AG08396 (cell line): ENCODE results near the gene ADAM22.
"Not testable (repeated sequence)": the region's sequence is repeated elsewhere in the genome, so short reads cannot be mapped to it uniquely, and the experiment has no call there.

Experiments used
- DNase-seq: peaks from one replicate; pipeline ENCODE4 v3.0.0; 2012; ENCODE audit warnings: low spot score, mixed read lengths

ADAM22 gene

DNA sequence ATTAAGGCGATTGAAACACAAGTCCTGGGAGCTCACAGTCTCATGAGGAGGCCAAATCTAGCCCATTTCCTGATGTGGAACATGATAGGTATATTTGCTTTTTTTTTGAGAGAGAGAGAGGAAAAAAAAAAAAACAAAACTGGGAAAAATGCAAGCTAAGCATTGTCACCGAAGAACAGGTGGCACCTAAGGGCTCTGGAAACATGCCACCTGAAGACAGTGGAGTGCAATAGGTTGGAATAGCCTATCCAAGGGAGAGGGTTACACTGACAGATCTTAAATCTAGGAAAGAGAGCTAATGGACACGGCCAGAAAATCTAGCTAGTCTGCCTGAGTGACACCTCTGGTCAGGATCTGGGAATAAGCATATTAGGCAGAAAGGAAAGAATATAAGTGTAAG, 175.6 kb downstream of the ADAM22 start:
- no peak for DNase-seq

DNA sequence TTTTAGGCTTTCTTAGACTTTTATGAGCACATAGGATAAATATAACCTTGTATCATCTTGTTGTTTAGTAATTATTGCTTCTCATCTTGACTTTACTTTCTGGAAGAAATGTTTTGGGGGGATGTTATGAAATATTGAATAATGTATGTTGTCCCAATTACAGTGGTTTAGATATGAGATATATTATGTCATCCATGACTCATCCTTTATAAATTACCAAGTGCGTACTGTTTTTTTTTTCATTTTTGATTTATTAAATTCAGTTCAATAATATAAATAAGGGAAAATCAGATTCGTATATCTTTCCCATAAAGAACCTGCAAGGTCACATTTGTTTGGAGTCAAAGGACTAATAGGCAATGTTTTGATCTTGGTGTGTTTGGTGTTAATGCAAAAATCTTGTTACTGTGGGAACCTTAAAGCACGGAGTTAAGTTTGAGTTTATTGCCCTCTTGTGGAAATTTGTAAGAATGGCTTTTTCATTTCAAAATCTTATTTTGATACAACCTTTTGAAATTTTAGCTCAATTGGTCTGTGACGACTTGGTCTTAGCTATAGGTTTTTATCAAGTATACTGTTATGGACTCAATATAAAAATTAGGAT, 177.2 kb downstream of the ADAM22 start:
- peak; percentile 14 for DNase-seq

DNA sequence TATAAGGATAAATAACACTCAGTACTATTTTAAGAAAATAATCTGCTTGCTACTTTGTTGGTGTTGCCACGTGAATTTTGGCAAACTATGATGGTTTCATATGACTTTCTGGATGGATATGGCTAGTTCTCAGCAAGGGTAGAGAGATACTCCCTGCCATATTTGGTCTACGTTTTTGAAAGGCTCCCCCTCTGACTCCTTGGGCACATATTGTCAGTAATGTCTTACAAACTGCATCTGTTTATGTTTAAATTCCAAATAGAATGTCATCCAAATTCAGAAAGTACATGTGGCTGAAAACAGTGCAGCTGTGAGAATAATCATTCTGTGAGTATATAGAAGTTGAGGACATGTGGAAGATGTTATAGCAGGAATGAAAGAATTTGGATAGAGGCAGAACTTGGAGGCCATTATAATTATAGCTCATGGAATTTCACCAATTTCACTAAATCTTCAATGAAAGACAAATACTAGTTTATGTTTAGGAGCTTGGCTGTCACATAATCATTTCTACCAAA, 178.0 kb downstream of the ADAM22 start:
- no peak for DNase-seq

DNA sequence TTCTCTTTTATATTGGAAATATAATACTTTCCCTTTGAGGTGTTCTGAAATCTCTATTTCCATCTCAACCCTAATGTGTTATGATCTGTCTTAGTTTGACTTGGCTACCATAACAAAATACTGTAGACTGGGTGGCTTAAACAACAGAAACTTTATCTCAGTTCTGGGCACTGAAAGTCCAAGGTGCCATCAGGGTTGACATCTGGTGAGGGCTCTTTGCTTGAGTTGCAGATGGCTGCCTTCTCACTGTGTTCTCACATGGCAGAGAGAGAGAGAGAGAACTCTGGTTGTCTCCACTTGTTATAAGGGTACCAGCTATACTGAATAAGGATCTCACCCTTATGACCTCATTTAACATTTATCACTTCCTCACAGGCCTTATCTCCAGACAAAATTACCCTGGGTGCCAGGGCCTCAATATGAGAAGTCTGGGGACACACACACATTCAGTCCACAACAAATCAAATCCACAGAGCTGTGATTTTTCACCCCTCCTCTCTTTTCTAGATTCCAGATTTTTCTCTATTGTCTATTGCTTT, 181.3 kb downstream of the ADAM22 start:
- no peak for DNase-seq

DNA sequence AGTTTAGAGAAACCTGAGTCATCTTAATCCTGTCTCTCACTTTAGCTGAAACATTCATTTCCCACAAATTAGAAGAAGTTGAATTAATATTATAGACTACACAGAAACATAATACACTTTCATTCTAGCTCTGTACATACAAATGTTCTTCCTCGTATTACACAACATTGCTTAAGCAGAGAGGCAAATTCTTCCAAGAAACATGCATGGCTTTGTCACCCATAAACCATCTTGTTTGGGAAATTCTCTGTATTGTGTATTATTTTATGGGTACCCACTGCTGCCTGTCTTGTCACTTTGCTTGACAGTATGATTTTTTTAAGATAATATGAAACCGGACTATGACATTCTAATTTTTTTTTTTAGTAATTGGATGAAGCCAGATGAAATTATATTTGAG, 181.8 kb downstream of the ADAM22 start:
- DNase-seq, result no peak

DNA sequence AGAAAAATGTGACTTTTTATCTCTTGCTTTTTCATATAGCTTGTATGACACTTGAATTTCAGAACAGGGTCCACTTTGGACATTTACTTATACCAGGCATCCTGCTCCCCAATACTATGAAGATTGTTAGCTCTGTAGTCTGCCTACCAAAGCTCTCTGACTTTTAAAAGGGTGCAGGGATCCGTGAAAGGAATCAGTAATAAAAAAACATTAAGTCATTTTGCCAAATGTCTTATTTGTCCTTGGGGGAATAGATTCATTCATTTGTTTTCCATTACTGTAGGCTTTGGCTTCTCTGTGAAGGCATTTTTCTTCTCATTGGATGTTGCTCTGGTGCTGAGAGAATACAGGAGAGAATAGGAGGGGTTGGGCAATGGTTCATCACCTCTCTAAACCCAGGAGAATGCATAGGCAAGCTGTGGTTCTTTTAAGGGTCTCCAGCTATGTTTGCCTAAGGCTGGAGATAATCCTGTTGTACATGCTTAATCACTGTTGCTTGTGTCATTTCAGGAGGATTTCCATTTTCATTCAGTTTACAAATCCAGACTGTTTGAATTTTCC, 182.3 kb downstream of the ADAM22 start:
- DNase-seq, result no peak

DNA sequence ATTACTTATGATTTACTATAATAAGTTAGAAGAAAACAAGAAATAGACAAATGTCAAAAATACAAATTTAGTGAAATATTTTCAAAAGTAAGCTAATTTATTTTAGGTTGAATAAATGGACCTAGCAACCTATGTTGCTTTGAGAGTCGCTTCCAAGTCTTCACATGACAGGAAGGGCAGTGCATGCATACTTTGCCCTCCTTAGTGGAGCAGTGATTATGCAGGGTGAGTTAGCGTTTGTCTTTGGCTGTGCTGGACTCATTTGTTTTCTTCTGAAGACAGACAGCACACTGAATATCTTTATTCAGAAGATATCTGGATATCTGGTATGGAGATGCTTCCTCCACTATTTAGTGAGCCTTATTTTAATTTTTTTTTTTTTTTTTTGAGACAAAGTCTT, 183.3 kb downstream of the ADAM22 start:
- DNase-seq, result no peak

DNA sequence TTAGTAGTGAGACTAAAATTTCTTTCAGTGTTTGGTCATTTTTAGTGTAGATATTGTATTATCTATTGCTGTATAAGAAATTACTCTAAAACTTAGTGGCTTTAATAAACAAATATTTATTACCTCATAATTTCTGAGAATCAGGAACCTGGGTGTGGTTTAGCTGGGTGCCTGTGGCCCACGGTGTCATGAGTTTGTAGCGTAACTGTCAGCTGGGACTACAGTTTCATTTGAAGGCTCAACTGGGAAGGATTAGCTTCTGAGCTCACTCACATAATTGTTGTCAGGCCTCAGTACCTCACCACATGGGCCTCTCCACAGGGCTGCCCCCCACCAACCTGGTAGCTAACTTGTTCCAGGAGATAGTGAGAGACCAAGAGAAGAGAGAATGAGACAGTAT, 187.3 kb downstream of the ADAM22 start:
- no peak for DNase-seq

DNA sequence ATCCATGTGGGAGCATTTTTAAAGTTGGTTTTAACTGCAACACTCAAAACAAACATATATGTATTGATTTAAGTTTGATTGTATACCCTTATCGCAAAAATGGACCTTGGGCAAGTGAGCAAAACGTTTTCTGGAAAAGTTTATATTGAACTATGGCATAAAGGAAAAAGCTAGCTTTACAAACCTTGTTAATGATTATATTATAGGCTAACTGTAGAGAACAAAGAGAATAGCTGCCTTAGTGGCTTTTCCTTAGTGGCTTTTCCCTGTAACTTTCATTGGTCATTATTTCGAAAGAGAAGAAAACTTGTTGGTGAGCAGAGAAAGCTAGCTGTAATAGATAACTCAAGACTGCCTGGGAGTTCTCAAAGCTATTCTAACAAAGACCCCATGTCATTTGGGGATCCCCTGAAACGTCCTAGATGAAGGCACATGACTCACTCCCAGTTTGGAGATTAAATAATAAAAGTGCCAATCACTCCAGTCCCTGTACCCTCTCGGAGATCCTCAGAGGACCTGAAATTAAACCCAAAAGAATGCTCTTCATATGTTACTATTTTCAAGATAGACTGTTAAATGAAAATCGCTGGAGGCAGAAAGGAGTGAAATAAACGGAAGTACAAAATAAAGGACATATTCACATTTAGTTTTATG, 193.7 kb downstream of the ADAM22 start:
- no peak for DNase-seq

DNA sequence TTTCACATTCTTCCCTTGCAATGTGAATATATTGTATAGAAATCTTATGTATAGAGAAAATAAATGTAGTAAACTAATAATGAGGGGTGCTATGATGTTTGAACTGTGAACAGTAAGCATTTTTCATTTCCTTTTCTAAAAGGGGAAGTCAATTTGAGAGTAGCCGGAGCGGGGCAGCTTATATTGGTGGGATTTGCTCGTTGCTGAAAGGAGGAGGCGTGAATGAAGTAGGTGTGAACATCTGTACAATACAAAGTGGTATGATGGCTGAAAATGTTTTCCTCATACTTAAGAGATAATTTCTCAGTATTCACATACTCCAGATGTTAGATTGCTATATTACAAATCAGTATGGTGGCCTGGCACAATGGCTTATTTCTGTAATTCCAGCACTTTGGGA, 198.7 kb downstream of the ADAM22 start:
- DNase-seq, result no peak

DNA sequence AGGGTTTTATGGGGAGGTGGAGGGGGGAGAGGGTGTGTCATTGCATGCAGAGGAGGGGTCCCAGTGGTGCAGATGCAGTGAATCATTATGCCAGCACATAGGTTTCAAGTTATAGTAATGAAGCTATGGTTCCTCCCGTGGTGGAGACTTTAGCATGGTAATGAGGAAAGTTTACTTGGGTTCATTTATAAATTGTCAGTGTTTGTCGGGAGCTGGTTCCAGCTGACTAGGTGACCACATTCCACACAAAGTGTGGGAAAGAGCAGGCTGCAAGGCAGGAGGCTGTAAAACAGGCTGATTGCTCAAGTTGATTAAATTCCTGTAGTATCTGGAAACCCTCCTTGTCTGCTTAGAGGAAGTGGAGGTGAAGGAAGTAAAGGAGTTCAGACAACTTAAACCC, 206.9 kb downstream of the ADAM22 start:
- DNase-seq, result no peak

DNA sequence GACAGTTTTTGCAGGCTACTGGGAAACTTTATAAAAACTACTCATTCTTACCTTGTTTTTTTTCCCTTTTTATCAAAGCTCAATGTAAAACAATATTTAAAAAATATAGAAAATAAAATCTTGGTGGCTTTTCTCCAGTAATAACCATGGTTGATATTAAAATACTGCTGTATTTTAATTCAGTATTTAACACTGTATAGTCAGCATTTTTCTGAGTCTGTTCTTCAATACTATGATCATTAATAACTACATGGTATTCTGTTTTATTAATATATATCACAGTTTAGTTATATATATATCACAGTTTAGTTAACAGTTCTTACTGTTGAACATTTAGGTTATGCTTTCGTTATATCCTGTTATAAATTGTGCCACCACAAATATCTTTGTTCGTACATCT, 207.4 kb downstream of the ADAM22 start:
- no peak for DNase-seq

DNA sequence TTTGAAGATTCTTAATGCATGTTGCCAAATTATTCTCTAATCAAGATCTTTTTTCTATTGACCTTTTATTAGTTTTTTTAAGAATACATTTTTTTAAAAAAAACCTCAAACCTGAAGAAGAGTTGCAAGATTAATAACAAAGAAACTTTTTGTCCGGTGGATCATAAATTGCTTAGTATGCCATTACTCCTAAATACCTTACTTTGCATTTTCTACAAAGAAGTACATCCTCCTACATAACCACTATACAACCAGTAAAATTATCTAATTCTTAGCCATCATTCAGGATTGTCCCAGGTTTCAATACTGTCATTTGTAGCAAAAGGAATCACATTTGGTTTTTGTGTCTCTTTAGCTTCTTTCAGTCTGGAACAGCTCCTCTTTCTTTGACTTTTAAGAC, 207.9 kb downstream of the ADAM22 start:
- DNase-seq, result no peak

DNA sequence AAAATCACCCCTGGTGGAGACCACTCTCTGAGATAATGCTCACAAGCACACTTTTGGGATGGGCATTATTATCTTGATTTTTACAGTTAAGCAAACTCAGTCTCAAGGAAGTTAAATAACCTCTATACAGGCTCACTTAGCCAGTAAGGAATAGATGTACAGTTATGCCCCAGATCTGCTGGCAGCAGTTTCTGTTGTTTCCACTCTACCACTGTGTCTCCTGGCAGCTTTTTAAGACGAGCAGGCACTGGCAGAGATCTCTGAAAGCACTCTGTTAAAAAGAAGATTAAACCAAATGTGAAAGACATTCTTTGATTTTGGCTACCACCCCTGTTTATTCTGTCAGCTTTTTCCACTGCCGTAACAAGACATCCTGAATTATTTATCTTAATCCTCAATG, 212.6 kb downstream of the ADAM22 start:
- no peak for DNase-seq

DNA sequence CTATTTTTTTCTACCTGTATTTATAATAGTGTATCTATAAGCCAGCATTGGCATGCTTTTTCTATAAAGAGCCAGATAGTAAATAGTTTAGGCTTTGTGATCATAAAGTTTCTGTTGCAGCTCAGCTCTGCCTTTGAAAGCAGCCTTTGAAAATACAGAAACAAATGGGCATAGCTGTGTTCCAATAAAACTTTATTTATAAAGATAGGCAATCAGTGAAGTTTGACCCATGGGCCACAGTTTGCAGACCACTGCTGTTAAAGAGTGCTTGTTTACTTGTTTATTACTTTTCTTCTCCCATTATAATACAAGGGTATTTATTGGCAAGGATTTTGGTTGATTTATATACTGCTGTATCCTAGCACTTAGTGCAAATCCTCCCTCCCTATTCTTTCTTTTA, 213.3 kb downstream of the ADAM22 start:
- no peak for DNase-seq

DNA sequence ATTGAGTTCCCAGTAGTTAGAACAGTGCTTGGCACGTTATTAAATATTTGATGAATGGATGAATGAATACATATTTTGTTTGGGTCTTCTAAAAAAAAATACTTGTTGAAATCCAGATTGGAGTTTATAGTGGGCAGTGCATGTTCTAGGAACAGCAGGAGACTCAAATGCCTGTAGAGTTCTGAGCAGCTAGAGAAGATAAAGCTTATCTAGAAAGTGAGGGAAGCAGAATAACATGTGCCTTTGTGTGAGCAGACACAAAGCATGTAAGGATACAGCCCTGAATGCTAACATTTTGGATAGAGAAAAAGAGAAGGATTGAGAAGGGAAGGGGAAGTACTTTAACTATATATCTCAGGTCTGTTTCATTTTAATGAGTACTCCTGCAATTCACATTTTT, 213.9 kb downstream of the ADAM22 start:
- DNase-seq, result no peak

DNA sequence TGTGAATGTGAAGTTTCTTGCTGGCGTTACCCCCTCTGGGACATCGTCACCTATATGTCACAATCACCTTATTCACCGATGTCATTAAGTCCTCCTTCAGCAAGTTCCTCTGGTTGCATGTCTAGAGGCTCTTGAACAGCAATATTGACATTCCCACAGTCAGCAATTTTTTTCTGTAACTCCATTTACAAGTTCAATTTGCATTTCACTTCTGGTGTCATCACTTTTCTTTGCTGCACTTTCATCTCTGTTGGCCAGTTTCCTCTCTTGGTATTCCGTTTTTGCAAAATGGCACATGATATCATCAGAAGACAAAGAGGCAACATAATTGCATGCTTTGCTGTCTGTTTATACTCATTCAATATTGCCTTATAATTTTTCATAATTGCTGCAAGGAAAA, 216.0 kb downstream of the ADAM22 start:
- DNase-seq, result no peak

DNA sequence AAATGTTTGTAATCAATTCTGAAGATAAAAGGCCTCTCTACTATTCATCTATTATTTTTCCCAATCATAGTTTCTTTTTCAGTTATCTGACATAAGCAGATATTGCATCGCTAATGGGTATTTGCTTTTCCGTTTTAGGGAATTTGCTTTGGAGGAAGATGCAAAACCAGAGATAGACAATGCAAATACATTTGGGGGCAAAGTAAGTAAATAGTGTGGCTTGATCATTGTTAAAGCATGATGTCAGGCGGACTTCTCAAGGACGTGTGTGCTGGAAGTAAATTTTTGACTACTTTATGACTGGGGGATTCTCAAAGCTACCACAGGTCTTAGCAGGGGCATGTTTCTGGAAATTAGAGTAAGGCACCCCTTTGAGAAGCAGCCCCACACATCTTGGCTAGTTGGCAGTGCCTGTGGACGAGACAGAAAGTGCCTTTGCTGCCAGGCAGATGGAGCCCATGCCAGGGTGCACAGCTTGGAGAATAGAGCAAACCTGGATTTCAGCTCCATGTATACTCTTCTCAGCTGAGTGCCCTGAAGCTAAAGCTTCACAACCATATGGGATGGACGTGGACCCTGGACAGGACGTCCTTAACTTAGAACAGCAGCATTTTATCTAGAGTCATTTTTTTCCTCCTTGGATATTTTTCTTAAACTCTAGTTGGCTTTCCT, 217.2 kb downstream of the ADAM22 start:
- DNase-seq, result no peak

DNA sequence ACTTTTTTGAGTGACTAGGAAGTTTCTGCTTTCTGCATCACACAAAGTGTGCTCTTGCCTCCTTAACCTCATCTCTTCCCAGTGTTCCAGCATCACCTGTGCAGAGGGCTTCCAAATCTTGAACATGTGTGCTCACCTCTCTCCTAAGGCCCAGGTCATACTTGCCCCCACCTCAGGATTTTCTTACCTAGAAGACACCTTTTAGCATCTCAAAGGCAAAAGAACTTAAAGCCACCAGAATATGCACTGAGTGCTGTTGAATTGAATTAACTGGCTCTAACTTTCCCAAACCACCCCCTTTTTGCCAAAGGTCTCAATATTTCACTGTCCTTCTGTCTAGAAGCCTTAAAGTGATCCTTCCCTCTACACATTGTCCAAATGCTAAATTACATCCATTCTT, 219.3 kb downstream of the ADAM22 start:
- DNase-seq, result no peak

DNA sequence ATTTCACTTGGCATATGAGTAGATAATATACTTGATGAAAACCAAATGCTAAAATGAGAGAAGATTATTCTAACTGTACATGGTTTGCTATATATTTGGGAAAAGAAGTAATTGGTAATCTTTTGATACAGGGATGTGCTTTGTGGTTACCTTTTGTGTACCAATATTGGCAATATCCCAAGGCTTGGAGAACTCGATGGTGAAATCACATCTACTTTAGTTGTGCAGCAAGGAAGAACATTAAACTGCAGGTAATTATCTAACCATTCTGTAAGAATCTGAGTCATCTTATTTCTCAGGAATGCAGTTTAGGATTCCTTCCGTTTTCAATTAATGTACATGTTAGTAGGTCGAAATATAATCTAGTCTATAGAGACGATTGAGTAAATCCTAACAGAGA, 221.7 kb downstream of the ADAM22 start:
- no peak for DNase-seq

DNA sequence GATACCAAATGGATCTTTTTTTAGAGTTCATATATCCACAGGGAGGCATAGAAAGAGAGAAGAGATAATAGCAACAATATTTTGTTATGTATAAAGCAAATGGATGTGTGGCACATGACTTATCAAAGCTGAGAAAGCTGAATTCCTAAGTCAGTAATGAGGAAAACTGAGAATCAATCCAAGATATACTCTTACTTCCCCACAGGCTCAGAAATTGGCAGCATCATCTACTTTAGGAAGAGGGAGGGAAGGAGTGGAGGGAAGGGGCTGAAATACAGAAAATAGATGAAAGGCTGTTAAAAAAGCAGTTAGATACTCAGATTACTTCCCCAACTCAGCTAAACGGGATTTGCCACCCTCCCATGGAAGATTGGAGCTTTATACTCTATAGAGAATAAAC, 222.3 kb downstream of the ADAM22 start:
- DNase-seq, result no peak

DNA sequence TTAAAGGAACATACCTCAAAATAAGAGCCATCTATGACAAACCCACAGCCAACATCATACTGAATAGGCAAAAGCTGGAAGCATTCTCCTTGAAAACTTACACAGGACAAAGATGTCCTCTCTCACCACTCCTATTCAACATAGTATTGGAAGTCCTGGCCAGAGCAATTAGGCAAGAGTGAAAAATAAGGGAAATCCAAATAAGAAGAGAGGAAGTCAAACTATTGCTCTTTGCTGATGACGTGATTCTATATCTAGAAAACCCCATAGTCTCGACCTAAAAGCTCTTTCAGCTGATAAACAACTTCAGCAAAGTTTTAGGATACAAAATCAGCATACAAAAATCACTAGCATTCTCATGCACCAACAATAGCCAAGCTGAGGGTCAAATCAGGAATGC, 225.7 kb downstream of the ADAM22 start:
- not testable (repeated sequence) for DNase-seq

DNA sequence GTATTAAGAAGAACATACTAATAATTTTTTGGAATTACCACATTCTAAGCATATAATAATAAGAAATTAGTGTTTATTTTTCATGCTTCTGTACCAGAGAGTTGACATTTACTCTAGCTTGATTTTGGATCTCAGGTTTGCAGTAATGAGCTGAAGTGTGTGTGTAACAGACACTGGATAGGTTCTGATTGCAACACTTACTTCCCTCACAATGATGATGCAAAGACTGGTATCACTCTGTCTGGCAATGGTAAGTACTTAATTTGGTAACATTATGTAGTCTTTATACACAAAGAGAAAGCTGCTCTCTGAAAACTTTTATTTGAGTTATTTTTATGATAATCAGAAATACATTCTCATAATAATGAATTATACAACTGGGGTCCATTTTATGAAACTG, 231.6 kb downstream of the ADAM22 start:
- no peak for DNase-seq
